RWPE2 (cell line): ENCODE data around the gene LYL1.

ENCODE experiments used
- ATAC-seq: fragments of 200-7000 bp; cut with Tn5 transposase; 3 replicates; pipeline ENCODE4 v1.9.1; 2021; ENCODE audit warnings: low read depth
- DNase-seq: peaks from one replicate; pipeline ENCODE4 v3.0.0-alpha.2; 2020; ENCODE audit warnings: low spot score
- H3K27ac ChIP-seq: fragments of 450-650 bp; 2 replicates; pipeline ENCODE4 v1.5.1; 2017; ENCODE audit warnings: mild to moderate bottlenecking; ENCODE audit not compliant: poor library complexity, severe bottlenecking
- H3K27me3 ChIP-seq: fragments of 250-450 bp; sonication (Bioruptor Pico); 2 replicates; pipeline ENCODE4 v1.5.1; 2021; ENCODE audit warnings: mild to moderate bottlenecking, moderate library complexity; ENCODE audit not compliant: insufficient read depth, poor library complexity, severe bottlenecking
- H3K36me3 ChIP-seq: fragments of 250-450 bp; sonication (Bioruptor Pico); 2 replicates; pipeline ENCODE4 v1.5.1; 2020; ENCODE audit warnings: low read depth, mild to moderate bottlenecking, moderate library complexity
- H3K4me1 ChIP-seq: fragments of 250-450 bp; sonication (Bioruptor Pico); 2 replicates; pipeline ENCODE4 v1.5.1; 2021; ENCODE audit warnings: mild to moderate bottlenecking, moderate library complexity; ENCODE audit not compliant: insufficient read depth, poor library complexity, severe bottlenecking
- H3K4me3 ChIP-seq: fragments of 250-450 bp; sonication (Bioruptor Pico); 2 replicates; pipeline ENCODE4 v1.5.1; 2021; ENCODE audit warnings: mild to moderate bottlenecking, moderate library complexity; ENCODE audit not compliant: severe bottlenecking
- H3K9me3 ChIP-seq: fragments of 250-450 bp; sonication (Bioruptor Pico); 2 replicates; pipeline ENCODE4 v1.5.1; 2021; ENCODE audit warnings: mild to moderate bottlenecking, moderate library complexity; ENCODE audit not compliant: severe bottlenecking
- CTCF ChIP-seq: fragments of 450-650 bp; IDR thresholded peaks from one replicate; pipeline ENCODE4 v1.5.1; 2017; ENCODE audit warnings: mild to moderate bottlenecking, moderate library complexity; ENCODE audit not compliant: poor library complexity, severe bottlenecking

LYL1 gene

GRCh38 chr19:13057147-13057572, 45.5 kb downstream of the LYL1 start:
- H3K4me3 ChIP-seq = no peak overlapping the region
- no peaks in the 10 kb centered on the region for H3K36me3 ChIP-seq
- DNase-seq (no peak), ATAC-seq (no peak)
- no peaks in the 10 kb centered on the region for H3K27me3 ChIP-seq
- H3K4me1 ChIP-seq = peaks cover 52% of the 10 kb centered on the region
- TF ChIP-seq CTCF = no peak
- no peaks in the 10 kb centered on the region for H3K9me3 ChIP-seq
- peak overlapping the region; percentile 98 for H3K27ac ChIP-seq

GRCh38 chr19:13056052-13056660, 46.5 kb downstream of the LYL1 start:
- Histone ChIP-seq H3K4me3 (no peak overlapping the region), H3K27ac (peak overlapping the region; percentile 98)
- peak; percentile 97 for DNase-seq

GRCh38 chr19:13055213-13056051, 47.2 kb downstream of the LYL1 start:
- DNase-seq (no peak), ATAC-seq (peak; percentile 37)
- peak; percentile 7 for TF ChIP-seq CTCF
- H3K4me3 ChIP-seq = no peak overlapping the region
- H3K27me3 ChIP-seq = no peaks in the 10 kb centered on the region
- peaks cover 62% of the 10 kb centered on the region for H3K4me1 ChIP-seq
- no peaks in the 10 kb centered on the region for H3K9me3 ChIP-seq
- peak overlapping the region; percentile 98 for H3K27ac ChIP-seq
- H3K36me3 ChIP-seq = no peaks in the 10 kb centered on the region

More at GRCh38 chr19:13056052-13056660, 46.5 kb downstream of the LYL1 start:
- peak; percentile 73 for ATAC-seq
- Histone ChIP-seq H3K4me1 (peaks cover 62% of the 10 kb centered on the region), H3K27me3 (no peaks in the 10 kb centered on the region), H3K36me3 (no peaks in the 10 kb centered on the region), H3K9me3 (no peaks in the 10 kb centered on the region)
- TF ChIP-seq CTCF = no peak

- DNase-seq (no peak), ATAC-seq (no peak)
- Histone ChIP-seq H3K27me3 (no peaks in the 10 kb centered on the region), H3K36me3 (no peaks in the 10 kb centered on the region), H3K4me3 (no peak overlapping the region), H3K27ac (peak overlapping the region; percentile 98), H3K4me1 (peaks cover 58% of the 10 kb centered on the region), H3K9me3 (no peaks in the 10 kb centered on the region)
- no peak for TF ChIP-seq CTCF
Observed at GRCh38 chr19:13054626-13055212, 47.9 kb downstream of the LYL1 start.
